Epithelial cell of proximal tubule (primary cell): ENCODE data around the gene ANXA4. TPM values are rescaled to one million over a fixed set of nuclear protein-coding genes. Genes with fewer than 3 reads are reported as not detected.
"Not testable (repeated sequence)": the region's sequence is repeated elsewhere in the genome, so short reads cannot be mapped to it uniquely, and the experiment has no call there.

ENCODE experiments used
- DNase-seq: peaks from one replicate; pipeline ENCODE4 v3.0.0-alpha.2; 2011; ENCODE audit warnings: low read depth
- H3K4me3 ChIP-seq: 2 replicates; pipeline ENCODE4 v1.5.1; 2011; ENCODE audit warnings: low read depth, mild to moderate bottlenecking, low read length
- CTCF ChIP-seq: conservative IDR thresholded peaks from 2 replicates; pipeline ENCODE4 v1.5.1; 2012; ENCODE audit warnings: low read depth, mild to moderate bottlenecking, low read length
- total RNA-seq: library from RNA; depleted of rRNA; stranded (reverse); fragments of >200 nt; gene quantifications from 2 replicates; pipeline ENCODE4 v1.2.3, GENCODE V29; 2015

The ANXA4 gene
- total RNA-seq, 1 donor from 2014 or later = 61.2 TPM

DNA sequence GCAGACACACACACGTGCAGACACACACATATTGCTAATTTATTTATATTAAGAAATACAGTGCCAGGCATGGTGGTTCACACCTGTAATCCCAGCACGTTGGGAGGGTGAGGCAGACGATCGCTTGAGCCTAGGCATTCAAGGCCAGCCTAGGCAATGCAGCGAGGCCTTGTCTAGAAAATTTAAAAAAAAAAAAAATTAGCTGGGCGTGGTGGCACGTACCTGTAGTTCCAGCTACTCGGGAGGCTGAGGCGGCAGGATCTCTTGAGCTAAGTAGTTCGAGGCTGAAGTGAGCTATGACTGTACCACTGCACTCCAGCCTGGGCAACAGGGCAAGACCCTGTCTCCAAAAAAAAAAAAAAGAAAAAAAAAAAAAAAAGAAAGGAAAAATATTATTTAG is 28.8 kb downstream of the ANXA4 start:
- H3K4me3 ChIP-seq = no peak overlapping the region
- DNase-seq = no peak
- no peak for TF ChIP-seq CTCF

- no peak for TF ChIP-seq CTCF
- DNase-seq = no peak
Measured at GRCh38 chr2:69771461-69771860, 29.5 kb downstream of the ANXA4 start.

DNA sequence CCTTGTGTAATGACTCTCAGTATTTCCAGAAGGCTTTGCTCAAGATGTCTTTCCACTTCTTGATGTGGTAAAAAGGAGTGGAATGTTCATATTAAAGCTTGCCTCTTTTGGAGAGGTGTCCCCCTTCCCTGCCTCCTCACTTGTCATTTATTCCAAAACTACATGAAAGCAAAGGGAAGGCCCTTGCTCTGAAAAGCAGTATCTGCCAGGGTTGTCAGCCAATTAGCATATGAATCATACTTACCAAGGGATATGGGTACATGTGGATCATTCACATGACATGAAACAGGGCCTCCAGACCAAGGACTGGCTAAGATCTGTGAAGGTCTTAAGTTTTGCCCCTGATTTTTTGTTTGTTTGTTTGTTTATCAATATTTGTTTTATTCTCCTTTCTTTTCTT is 31.3 kb downstream of the ANXA4 start:
- no peak overlapping the region for H3K4me3 ChIP-seq
- peak; percentile 32 for DNase-seq
- no peak for TF ChIP-seq CTCF

More at GRCh38 chr2:69771461-69771860, 29.5 kb downstream of the ANXA4 start:
- H3K4me3 ChIP-seq = no peak overlapping the region

- not testable (repeated sequence) for H3K4me3 ChIP-seq, DNase-seq
Measured at GRCh38 chr2:69774258-69774983, 32.5 kb downstream of the ANXA4 start.

GRCh38 chr2:69774984-69775982 is 33.3 kb downstream of the ANXA4 start:
- TF ChIP-seq CTCF = no peak
- no peak for DNase-seq
- no peak overlapping the region for H3K4me3 ChIP-seq

GRCh38 chr2:69776886-69777785 is 35.2 kb downstream of the ANXA4 start:
- TF ChIP-seq CTCF = no peak
- H3K4me3 ChIP-seq = no peak overlapping the region

GRCh38 chr2:69777786-69778105 is 35.8 kb downstream of the ANXA4 start:
- DNase-seq = no peak
- no peak for TF ChIP-seq CTCF
- H3K4me3 ChIP-seq = no peak overlapping the region

More at GRCh38 chr2:69776886-69777785, 35.2 kb downstream of the ANXA4 start:
- no peak for DNase-seq
